Measurements from ENCODE around the gene REXO1. TPM values are rescaled to one million over a fixed set of nuclear protein-coding genes. Genes with fewer than 3 reads are reported as not detected.
"Not testable (repeated sequence)": the region's sequence is repeated elsewhere in the genome, so short reads cannot be mapped to it uniquely, and the experiment has no call there.

The REXO1 gene
- total RNA-seq, 1 experiment from 2014 or later, result 52.2 TPM

- peaks cover 14 to 35% of the 10 kb centered on the region in 2 experiments; a peak in 3 of 4 replicates for H3K4me1 ChIP-seq (ENCODE audit: control insufficient read depth in 1 of 2, insufficient read depth in 2 of 2, low read length in 2 of 2)
- H3K9me3 ChIP-seq (ENCODE audit: control insufficient read depth in 1 of 2, insufficient read depth in 1 of 2, low read depth in 1 of 2, low read length in 2 of 2), result no peaks in the 10 kb centered on the region
- BruUV-seq (replicated peaks), result no TSS peak
Measured at GRCh38 chr19:1880611-1881392, 32.5 kb upstream of the REXO1 start.

GRCh38 chr19:1879982-1880381, 31.7 kb upstream of the REXO1 start:
- H3K9ac ChIP-seq (ENCODE audit: low read length), result not testable (repeated sequence)

More at GRCh38 chr19:1880611-1881392, 32.5 kb upstream of the REXO1 start:
- Histone ChIP-seq H3K27me3 (ENCODE audit: insufficient read depth, low read length) (no peaks in the 10 kb centered on the region), H3K27ac (ENCODE audit: low read depth, low read length) (no peak overlapping the region; the same call in 1 of the 2 replicates), H3K36me3 (ENCODE audit: control insufficient read depth in 1 of 2, insufficient read depth in 2 of 2, low read length in 2 of 2) (no peaks in the 10 kb centered on the region), H2AFZ (ENCODE audit: low read depth, low read length, poor library complexity, severe bottlenecking) (no peak overlapping the region), H3K9me2 (ENCODE audit: insufficient read depth) (no peaks in the 10 kb centered on the region), H3K4me2 (ENCODE audit: low read length) (no peak overlapping the region), H3K79me2 (ENCODE audit: insufficient read depth, low read length) (peaks cover 46% of the 10 kb centered on the region), H3K4me3 (replicated peaks in 1 of 2; ENCODE audit: low read depth in 1 of 2, low read length in 2 of 2) (no peak overlapping the region), H4K20me1 (ENCODE audit: insufficient read depth) (no peaks in the 10 kb centered on the region), H3K9ac (ENCODE audit: low read length) (no peak overlapping the region)
- ChIA-PET CTCF (no interaction called here), RAD21 (ENCODE audit: low non-redundant PET in 1 of 2, low total read pairs in 2 of 2, uncharacterized antibody in 2 of 2, unreplicated experiment in 2 of 2) (no interaction called here), POLR2A (no interaction called here)
- no peak for ATAC-seq
- intact Hi-C loops (cut with micrococcal nuclease), result no loop called here
- TF ChIP-seq RAD21 (IDR thresholded peaks at IDR 0.05; ENCODE audit: low read depth) (no peak), ZBTB33 (IDR thresholded peaks at IDR 0.05; ENCODE audit: extremely low read depth, insufficient replicate concordance, low read length) (no peak), JUND (IDR thresholded peaks at IDR 0.05) (no peak), ZFX (IDR thresholded peaks at IDR 0.05) (no peak), SRF (IDR thresholded peaks at IDR 0.05; ENCODE audit: low read depth) (no peak), EGR1 (IDR thresholded peaks at IDR 0.05; ENCODE audit: low read depth) (no peak)
- DNase-seq (ENCODE audit: low read depth, low spot score), result no peak

GRCh38 chr19:1878583-1878982, 30.3 kb upstream of the REXO1 start:
- H3K4me2 ChIP-seq (ENCODE audit: low read length); H3K4me3 ChIP-seq (replicated peaks in 1 of 2; ENCODE audit: low read depth in 1 of 2, low read length in 2 of 2); H3K27me3 ChIP-seq (ENCODE audit: insufficient read depth, low read length); DNase-seq (ENCODE audit: low read depth, low spot score); H3K9ac ChIP-seq (ENCODE audit: low read length); intact Hi-C loops (cut with micrococcal nuclease); BruUV-seq (replicated peaks); H2AFZ ChIP-seq (ENCODE audit: low read depth, low read length, poor library complexity, severe bottlenecking); H3K27ac ChIP-seq (ENCODE audit: low read depth, low read length); POLR2A ChIA-PET; CTCF ChIA-PET; H3K9me3 ChIP-seq (ENCODE audit: control insufficient read depth in 1 of 2, insufficient read depth in 1 of 2, low read depth in 1 of 2, low read length in 2 of 2); ATAC-seq; H3K36me3 ChIP-seq (ENCODE audit: control insufficient read depth in 1 of 2, insufficient read depth in 2 of 2, low read length in 2 of 2); H3K9me2 ChIP-seq (ENCODE audit: insufficient read depth); RAD21 ChIA-PET (ENCODE audit: low non-redundant PET in 1 of 2, low total read pairs in 2 of 2, uncharacterized antibody in 2 of 2, unreplicated experiment in 2 of 2): not testable (repeated sequence)
- Histone ChIP-seq H3K4me1 (ENCODE audit: control insufficient read depth in 1 of 2, insufficient read depth in 2 of 2, low read length in 2 of 2) (peaks cover 15 to 33% of the 10 kb centered on the region in 2 experiments), H4K20me1 (ENCODE audit: insufficient read depth) (peaks cover 11% of the 10 kb centered on the region; the same call in 1 of the 2 replicates), H3K79me2 (ENCODE audit: insufficient read depth, low read length) (peaks cover 53% of the 10 kb centered on the region)

More at GRCh38 chr19:1879982-1880381, 31.7 kb upstream of the REXO1 start:
- H3K36me3 ChIP-seq (ENCODE audit: control insufficient read depth in 1 of 2, insufficient read depth in 2 of 2, low read length in 2 of 2); H3K27me3 ChIP-seq (ENCODE audit: insufficient read depth, low read length); H3K9me2 ChIP-seq (ENCODE audit: insufficient read depth); CTCF ChIA-PET; intact Hi-C loops (cut with micrococcal nuclease); ATAC-seq; H3K4me3 ChIP-seq (replicated peaks in 1 of 2; ENCODE audit: low read depth in 1 of 2, low read length in 2 of 2); BruUV-seq (replicated peaks); DNase-seq (ENCODE audit: low read depth, low spot score); H3K4me2 ChIP-seq (ENCODE audit: low read length); H3K27ac ChIP-seq (ENCODE audit: low read depth, low read length); H3K9me3 ChIP-seq (ENCODE audit: control insufficient read depth in 1 of 2, insufficient read depth in 1 of 2, low read depth in 1 of 2, low read length in 2 of 2); H2AFZ ChIP-seq (ENCODE audit: low read depth, low read length, poor library complexity, severe bottlenecking); H4K20me1 ChIP-seq (ENCODE audit: insufficient read depth); POLR2A ChIA-PET; RAD21 ChIA-PET (ENCODE audit: low non-redundant PET in 1 of 2, low total read pairs in 2 of 2, uncharacterized antibody in 2 of 2, unreplicated experiment in 2 of 2): not testable (repeated sequence)
- peaks cover 14 to 31% of the 10 kb centered on the region in 2 experiments; a peak in 3 of 4 replicates for H3K4me1 ChIP-seq (ENCODE audit: control insufficient read depth in 1 of 2, insufficient read depth in 2 of 2, low read length in 2 of 2)
- peaks cover 53% of the 10 kb centered on the region for H3K79me2 ChIP-seq (ENCODE audit: insufficient read depth, low read length)
